Keratinocyte (primary cell): ENCODE measurements around the gene KRT34.
"Not testable (repeated sequence)": the region's sequence is repeated elsewhere in the genome, so short reads cannot be mapped to it uniquely, and the experiment has no call there.

ENCODE experiments used
- CTCF ChIP-seq, 3 experiments: IDR thresholded peaks in 1 of 3; conservative IDR thresholded peaks in 1 of 3; optimal IDR thresholded peaks in 1 of 3; 2 replicates in 2 of 3; 3 replicates in 1 of 3; pipeline versions ENCODE3 to v1.5.1; 2011; ENCODE audit warnings: low read length in 3 of 3, mild to moderate bottlenecking in 3 of 3, moderate library complexity in 2 of 3, control low read depth in 1 of 3, inconsistent platforms in 1 of 3; ENCODE audit not compliant: insufficient read depth in 2 of 3; ENCODE audit errors: extremely low read depth in 1 of 3
- EZH2 ChIP-seq: IDR thresholded peaks from one replicate; pipeline ENCODE4 v1.6.1; 2012; ENCODE audit warnings: inconsistent platforms, mild to moderate bottlenecking, low read length, moderate library complexity

- TF ChIP-seq CTCF (optimal IDR thresholded peaks at IDR 0.05 in 1 of 3, IDR thresholded peaks at IDR 0.05 in 1 of 3, conservative IDR thresholded peaks at IDR 0.05 in 1 of 3; ENCODE audit: extremely low read depth in 1 of 3, insufficient read depth in 2 of 3, low read length in 3 of 3); EZH2: not testable (repeated sequence)
These were observed 40.5 kb upstream of the KRT34 start for GRCh38 chr17:41422586-41422985.
